Myocyte (in vitro differentiated cells): Measurements from ENCODE around the gene GIPC2. TPM values are rescaled to one million over a fixed set of nuclear protein-coding genes. Genes with fewer than 3 reads are reported as not detected.
A peak's percentile ranks its signal among the peaks of the same experiment; 100 is the strongest.
"Not testable (repeated sequence)": the region's sequence is repeated elsewhere in the genome, so short reads cannot be mapped to it uniquely, and the experiment has no call there.

Experiments
- DNase-seq: peaks from one replicate; pipeline ENCODE4 v3.0.0-alpha.2; 2012; ENCODE audit warnings: low read depth
- total RNA-seq: library from RNA; depleted of rRNA; stranded (reverse); fragments of >200 nt; gene quantifications from 2 replicates; pipeline ENCODE4 v1.2.3, GENCODE V29; 2014

Gene GIPC2
- total RNA-seq, 1 donor from 2014 or later, result 2.3 TPM

GRCh38 chr1:78094639-78095038 lies 48.9 kb downstream of the GIPC2 start:
- no peak for DNase-seq

DNA sequence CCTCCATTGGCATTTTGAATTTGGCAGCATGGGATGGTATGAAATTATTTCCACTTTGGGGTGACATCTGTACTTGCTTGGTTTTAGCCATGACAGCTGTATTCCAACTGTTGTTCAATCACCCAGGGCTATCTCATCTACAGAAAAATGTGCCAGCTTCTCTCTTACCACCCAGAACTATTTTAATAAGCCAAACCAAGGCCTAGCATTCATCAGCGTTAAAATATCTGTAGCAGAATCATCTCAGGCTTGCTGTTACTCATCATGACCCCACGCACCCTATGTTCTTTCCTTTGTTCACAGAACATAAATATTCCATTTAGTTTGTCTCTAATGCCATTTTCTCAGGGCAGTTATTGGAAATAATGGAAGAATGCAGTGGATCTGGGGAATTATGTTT lies 49.8 kb downstream of the GIPC2 start:
- DNase-seq, result peak; percentile 94

- DNase-seq, result peak; percentile 61
Measured at GRCh38 chr1:78096017-78096416, 50.3 kb downstream of the GIPC2 start.

GRCh38 chr1:78096976-78097375 lies 51.2 kb downstream of the GIPC2 start:
- DNase-seq, result peak; percentile 32

DNA sequence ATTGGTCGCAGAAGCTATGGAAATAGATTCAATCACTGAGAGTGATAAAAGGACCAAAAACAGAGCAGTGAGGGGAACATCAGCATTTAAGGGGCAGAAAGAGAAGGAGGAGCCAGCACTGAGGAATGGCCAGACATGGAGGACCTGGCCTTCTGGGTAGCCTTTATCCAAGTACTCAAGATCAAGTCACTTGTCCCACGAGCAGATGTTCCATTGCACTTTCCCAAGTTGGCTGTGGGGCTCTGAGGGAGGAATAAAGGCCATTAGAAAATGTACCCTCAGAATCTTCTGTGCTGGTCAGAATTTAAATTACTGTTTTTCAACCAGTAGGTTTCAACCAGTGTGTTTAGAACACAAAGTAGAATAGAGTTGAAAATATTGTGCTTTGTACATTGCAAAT lies 55.3 kb downstream of the GIPC2 start:
- DNase-seq, result peak; percentile 60

DNA sequence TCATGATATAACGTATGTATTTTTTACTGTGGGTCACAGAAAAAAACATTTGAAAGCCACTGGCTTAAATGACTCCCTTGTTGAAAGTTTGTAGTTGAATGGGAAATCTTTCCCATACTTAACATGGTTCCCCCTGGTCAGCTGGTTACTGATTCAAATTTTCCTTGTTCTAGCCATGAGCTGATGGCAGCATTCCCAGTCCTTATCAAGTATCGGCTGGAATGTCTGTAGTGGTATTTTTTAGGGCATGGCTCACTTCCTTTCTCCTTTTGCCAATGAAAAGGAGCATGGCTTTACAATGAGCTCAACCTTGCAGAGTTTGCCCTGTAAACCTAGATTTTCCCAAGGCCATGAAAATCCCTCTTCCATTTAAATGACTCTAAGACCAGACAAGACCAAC lies 55.7 kb downstream of the GIPC2 start:
- DNase-seq, result peak; percentile 96

DNA sequence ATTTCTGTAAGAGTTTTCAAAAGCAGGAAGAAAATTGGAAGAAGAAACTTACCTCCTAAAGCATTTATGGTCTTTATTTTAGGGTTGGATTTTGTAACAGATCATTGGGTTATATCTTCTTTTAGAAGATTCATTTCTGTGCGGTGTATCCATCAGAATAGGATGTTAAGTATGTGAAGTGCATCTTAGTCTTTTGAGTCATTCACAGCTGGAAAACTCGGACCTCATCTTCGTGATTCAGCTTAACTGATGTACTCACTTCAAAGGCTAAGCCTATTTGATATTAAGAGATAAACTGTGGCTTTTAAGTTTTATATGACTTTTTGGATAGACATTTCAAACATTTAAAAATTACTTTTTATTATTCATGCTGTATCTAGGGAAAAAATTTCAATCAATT lies 56.3 kb downstream of the GIPC2 start:
- peak; percentile 82 for DNase-seq

- DNase-seq, result peak; percentile 48
Measured at GRCh38 chr1:78102916-78103315, 57.1 kb downstream of the GIPC2 start.

- peak; percentile 58 for DNase-seq
Measured at GRCh38 chr1:78104322-78104721, 58.6 kb downstream of the GIPC2 start.

DNA sequence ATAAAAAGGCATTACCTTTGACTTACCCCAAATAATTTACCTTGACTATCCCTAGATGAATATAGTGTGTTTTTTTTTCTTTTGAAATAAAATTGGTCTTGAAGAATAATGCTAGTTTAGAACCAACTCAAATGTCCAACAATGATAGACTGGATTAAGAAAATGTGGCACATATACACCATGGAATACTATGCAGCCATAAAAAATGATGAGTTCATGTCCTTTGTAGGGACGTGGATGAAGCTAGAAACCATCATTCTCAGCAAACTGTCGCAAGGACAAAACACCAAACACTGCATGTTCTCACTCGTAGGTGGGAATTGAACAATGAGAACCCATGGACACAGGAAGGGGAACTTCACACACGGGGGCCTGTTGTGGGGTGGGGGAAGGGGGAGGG lies 63.9 kb downstream of the GIPC2 start:
- not testable (repeated sequence) for DNase-seq

DNA sequence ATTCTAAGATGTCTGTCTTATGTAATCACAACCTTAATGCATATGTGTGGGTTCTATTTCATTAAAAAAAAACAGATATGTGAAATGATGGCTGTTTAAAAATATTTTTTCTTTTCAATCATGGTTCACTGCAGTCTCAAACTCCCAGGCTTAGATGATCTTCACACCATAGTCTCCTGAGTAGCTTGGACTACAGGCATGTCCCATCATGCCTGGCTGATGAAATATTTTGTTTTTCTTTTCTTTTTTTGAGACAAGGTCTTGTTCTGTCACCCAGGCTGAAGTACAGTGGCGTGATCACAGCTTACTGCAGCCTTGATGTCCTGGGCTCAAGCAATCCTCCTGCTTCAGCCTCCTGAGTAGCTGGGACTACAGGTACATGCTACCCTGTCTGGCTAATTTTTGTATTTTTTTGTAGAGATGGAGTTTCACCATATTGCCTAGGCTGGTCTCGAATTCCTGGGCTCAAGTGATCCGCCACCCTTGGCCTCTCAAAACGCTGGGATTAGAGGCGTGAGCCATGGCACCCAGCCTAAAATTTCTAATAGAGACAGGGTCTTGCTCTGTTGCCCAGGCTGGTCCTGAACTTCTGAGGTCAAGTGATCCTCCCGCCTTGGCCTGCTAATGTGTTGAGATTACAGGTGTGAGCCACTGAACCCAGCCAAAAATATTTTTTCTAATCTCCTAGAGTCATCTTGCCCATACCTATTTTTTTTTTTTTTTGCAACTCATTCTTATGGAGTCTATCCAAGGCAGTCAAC lies 67.6 kb downstream of the GIPC2 start:
- DNase-seq, result no peak

DNA sequence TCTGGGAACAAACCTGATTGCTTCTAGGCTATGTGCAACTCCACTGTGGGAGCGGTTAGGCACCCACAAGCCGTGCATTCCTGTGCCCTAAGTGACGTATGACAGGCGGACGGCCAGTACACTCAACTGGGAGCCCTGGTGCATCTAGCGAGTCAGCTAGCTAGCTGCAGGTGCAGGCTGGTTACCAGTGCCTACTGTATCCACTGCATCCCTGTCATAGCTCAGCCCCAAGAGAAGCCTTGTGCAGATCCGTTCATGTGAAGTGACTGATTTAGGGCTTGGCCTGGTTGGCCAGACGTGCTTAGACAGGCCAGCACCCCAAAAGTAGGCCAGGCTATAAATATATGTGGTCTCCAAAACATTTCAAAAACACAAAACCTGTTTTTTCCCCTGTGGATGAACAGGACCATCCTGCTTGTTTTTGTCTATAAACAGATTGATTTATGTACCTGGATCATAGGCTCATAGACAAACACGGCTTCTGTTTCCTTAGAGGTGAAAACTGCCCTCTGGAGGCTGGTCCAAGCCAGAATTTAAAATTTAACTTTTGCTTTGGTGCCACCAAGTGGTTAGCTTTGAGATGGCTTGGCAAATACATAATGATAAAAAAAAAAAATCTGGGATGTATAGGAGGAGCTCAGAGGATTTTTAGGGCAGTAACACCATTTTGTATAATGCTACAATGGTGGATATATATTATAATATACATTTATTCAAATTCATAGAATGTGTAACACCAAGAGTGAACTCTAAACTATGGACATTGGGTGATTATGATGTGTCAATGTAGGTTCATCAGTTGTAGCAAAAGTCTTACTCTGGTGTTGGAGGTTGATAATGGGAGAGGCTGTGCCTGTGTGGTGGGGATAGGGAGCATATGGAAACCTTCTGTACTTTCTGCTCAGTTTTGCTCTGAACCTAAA lies 68.5 kb downstream of the GIPC2 start:
- peak; percentile 84 for DNase-seq

- not testable (repeated sequence) for DNase-seq
Measured at GRCh38 chr1:78120485-78120884, 74.7 kb downstream of the GIPC2 start.

GRCh38 chr1:78121710-78122109 lies 75.9 kb downstream of the GIPC2 start:
- no peak for DNase-seq

GRCh38 chr1:78122389-78122788 lies 76.6 kb downstream of the GIPC2 start:
- no peak for DNase-seq

GRCh38 chr1:78126506-78126905 lies 80.7 kb downstream of the GIPC2 start:
- peak; percentile 40 for DNase-seq

- DNase-seq, result no peak
Measured at GRCh38 chr1:78132174-78132947, 86.6 kb downstream of the GIPC2 start.

DNA sequence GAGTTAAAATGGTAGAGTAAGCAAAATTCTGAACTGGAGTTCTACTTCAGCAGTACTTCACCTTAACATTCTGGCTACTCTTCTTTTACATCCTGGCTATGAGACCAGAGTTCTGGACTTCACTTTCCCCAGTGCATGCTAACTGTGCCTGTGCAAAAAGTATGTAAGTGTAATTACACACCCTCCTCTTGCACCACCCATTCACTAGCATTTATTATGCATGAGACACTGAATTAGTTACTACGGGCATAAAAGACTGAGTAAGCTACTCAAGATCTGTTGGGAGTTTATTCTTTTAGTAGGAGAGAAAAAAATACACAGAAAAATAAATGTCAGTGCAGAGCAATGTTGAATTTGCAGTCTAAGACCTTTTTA lies 87.2 kb downstream of the GIPC2 start:
- DNase-seq, result no peak

- no peak for DNase-seq
Measured at GRCh38 chr1:78136680-78137079, 90.9 kb downstream of the GIPC2 start.

DNA sequence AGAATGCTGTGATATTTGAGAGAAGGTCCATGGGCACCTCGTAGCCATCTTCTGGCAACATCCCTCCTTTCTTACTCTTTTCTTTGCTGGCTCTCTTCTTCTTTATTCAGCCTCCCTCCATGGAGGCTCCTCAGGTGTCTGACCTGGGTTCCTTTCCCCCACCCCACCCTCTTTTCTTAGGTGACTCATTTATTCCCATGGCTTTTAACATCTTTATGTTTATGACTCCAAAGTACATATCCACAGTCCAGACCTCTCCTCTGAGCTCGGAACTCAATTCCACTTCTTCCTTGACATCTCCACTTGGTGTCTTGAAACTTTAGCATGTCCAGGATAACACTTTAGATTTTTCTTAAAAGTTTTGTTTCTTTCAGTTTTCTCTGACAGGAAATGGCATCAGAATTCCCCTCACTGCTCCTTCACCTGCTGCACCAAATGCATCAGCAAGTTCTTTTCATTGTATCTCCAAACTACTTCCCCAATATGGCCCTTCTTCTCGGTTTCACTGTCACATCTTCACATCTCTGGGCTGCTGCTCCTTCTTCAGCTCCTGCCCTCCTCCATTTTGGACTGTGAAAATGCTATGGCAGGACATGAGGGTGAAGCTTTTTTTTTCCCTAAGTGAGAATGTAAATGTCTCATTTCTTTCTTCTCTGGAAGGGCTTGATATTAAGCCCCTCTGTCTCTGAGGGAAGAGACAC lies 95.9 kb downstream of the GIPC2 start:
- DNase-seq, result no peak

GRCh38 chr1:78142736-78143135 lies 97.0 kb downstream of the GIPC2 start:
- no peak for DNase-seq
